Measurements from ENCODE around the gene SARNP. TPM values are rescaled to one million over a fixed set of nuclear protein-coding genes. Genes with fewer than 3 reads are reported as not detected.

Gene SARNP
- total RNA-seq, 1 donor from 2014 or later = 266 TPM

DNA sequence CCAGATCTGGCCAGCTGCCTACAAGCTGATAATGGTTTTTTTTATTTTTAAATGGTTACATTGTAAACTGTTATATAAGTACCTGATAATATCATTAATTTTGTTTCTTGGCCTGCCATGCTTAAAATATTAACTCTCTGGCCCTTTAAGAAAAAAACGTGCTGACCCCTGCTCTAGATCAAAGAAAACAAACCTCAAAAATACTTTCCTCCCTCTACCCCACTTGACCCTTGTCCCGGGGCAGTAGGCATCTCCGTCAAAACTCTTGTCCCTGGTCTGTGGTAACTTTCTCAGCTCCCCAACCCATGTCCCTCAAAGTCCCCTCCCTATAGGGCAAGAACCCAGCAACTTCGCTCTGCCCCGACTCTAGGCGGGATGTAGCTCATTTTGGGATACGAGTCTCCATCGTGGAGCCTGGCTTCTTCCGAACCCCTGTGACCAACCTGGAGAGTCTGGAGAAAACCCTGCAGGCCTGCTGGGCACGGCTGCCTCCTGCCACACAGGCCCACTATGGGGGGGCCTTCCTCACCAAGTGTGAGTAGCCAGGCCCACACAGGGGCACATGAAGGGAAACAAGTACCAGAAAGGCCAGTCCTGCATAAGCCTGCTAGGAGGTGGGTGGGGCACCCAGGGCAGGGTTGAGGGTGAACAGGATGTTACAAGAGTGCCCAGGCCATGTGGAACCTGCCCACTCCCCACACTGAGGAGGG is 93.9 kb downstream of the SARNP start:
- Histone ChIP-seq H3K9ac (no peak overlapping the region), H3K27me3 (no peaks in the 10 kb centered on the region), H3K4me1 (peaks cover 17% of the 10 kb centered on the region), H3K27ac (no peak overlapping the region), H3K4me3 (no peak overlapping the region), H4K20me1 (ENCODE audit: low read depth) (peaks cover 19% of the 10 kb centered on the region), H3K79me2 (ENCODE audit: low read depth) (peaks cover 28% of the 10 kb centered on the region), H3F3A (ENCODE audit: low read depth) (peaks cover 27% of the 10 kb centered on the region), H2AFZ (replicated peaks) (no peak overlapping the region), H3K36me3 (no peaks in the 10 kb centered on the region), H3K4me2 (no peak overlapping the region), H3K9me3 (ENCODE audit: low read depth) (no peaks in the 10 kb centered on the region)
- Mint-ChIP-seq H3K4me3 (peak overlapping the region; percentile 55), H3K36me3 (peaks cover 14% of the 10 kb centered on the region), H3K27ac (no peak overlapping the region), H3K27me3 (ENCODE audit: insufficient read depth, low read depth) (peaks cover 4% of the 10 kb centered on the region), H3K9me3 (no peaks in the 10 kb centered on the region), H3K4me1 (peaks cover 36% of the 10 kb centered on the region)
- DNase-seq (ENCODE audit: low spot score) = no peak
- TF ChIP-seq EZH2phosphoT487 (IDR thresholded peaks at IDR 0.05) (no peak), EZH2 (IDR thresholded peaks at IDR 0.05) (no peak)
- TF ChIP-seq, protein P1, sequence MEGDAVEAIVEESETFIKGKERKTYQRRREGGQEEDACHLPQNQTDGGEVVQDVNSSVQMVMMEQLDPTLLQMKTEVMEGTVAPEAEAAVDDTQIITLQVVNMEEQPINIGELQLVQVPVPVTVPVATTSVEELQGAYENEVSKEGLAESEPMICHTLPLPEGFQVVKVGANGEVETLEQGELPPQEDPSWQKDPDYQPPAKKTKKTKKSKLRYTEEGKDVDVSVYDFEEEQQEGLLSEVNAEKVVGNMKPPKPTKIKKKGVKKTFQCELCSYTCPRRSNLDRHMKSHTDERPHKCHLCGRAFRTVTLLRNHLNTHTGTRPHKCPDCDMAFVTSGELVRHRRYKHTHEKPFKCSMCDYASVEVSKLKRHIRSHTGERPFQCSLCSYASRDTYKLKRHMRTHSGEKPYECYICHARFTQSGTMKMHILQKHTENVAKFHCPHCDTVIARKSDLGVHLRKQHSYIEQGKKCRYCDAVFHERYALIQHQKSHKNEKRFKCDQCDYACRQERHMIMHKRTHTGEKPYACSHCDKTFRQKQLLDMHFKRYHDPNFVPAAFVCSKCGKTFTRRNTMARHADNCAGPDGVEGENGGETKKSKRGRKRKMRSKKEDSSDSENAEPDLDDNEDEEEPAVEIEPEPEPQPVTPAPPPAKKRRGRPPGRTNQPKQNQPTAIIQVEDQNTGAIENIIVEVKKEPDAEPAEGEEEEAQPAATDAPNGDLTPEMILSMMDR (IDR thresholded peaks at IDR 0.05) = no peak

DNA sequence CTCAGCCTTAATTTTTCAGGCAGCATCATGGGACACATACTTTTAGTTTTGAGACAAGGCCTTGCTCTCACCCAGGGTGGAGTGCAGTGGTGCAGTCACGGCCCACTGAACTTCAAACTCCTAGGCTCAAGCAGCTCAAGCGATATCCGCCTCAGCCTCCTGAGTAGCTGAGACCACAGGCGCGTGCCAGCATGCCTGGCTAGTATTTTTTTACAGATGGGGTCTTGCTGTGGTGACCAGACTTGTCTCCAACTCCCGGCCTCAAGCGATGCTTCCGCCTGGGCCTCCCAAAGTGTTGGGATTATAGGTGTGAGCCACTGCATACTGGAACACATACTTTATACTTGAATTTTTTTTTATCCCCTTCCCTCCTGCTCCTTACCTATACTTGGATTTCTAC is 94.6 kb downstream of the SARNP start:
- H3K4me3 Mint-ChIP-seq = peak overlapping the region; percentile 55
- no peak overlapping the region for H3K27ac Mint-ChIP-seq
- no peaks in the 10 kb centered on the region for H3K9me3 Mint-ChIP-seq
- H3K36me3 Mint-ChIP-seq = peaks cover 14% of the 10 kb centered on the region
- Histone ChIP-seq H3K27ac (no peak overlapping the region), H3K9ac (no peak overlapping the region), H3K4me1 (peaks cover 24% of the 10 kb centered on the region), H3K9me3 (ENCODE audit: low read depth) (no peaks in the 10 kb centered on the region), H3K36me3 (no peaks in the 10 kb centered on the region), H3K4me2 (no peak overlapping the region), H3K79me2 (ENCODE audit: low read depth) (peaks cover 24% of the 10 kb centered on the region), H3K27me3 (no peaks in the 10 kb centered on the region), H3K4me3 (no peak overlapping the region), H4K20me1 (ENCODE audit: low read depth) (peaks cover 19% of the 10 kb centered on the region), H3F3A (ENCODE audit: low read depth) (peaks cover 35% of the 10 kb centered on the region), H2AFZ (replicated peaks) (no peak overlapping the region)
- H3K4me1 Mint-ChIP-seq = peaks cover 44% of the 10 kb centered on the region
- DNase-seq (ENCODE audit: low spot score) = no peak
- H3K27me3 Mint-ChIP-seq (ENCODE audit: insufficient read depth, low read depth) = peaks cover 5% of the 10 kb centered on the region
- TF ChIP-seq EZH2 (IDR thresholded peaks at IDR 0.05) = no peak

DNA sequence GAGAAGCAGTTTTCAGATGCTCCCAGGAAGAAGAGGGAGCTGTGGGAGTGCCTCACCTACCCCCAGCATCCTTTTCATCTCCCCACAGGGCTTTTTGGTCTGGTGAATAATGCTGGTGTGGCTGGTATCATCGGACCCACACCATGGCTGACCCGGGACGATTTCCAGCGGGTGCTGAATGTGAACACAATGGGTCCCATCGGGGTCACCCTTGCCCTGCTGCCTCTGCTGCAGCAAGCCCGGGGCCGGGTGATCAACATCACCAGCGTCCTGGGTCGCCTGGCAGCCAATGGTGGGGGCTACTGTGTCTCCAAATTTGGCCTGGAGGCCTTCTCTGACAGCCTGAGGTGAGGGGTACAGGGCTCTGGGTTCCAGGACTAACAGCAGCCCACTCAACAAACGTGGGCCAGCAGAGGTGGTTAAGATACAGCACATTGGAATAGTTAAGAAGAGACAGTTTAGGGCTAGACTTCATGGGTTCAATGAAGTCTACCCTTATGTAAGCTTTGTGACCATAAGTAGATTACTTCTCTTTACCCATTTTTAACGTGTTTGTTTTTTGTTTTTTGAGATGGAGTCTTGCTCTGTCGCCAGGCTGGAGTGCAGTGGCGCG is 95.8 kb downstream of the SARNP start:
- no peak overlapping the region for H3K4me2 ChIP-seq

More for the DNA sequence above, 95.8 kb downstream of the SARNP start:
- peaks cover 9% of the 10 kb centered on the region for H3K27me3 Mint-ChIP-seq (ENCODE audit: insufficient read depth, low read depth)
- H3K9me3 ChIP-seq (ENCODE audit: low read depth) = no peaks in the 10 kb centered on the region
- peaks cover 46% of the 10 kb centered on the region for H3K4me1 Mint-ChIP-seq
- no peak overlapping the region for H3K4me3 Mint-ChIP-seq
- no peak overlapping the region for H3K27ac ChIP-seq
- no peak for DNase-seq (ENCODE audit: low spot score)
- H3K79me2 ChIP-seq (ENCODE audit: low read depth) = peaks cover 17% of the 10 kb centered on the region
- peaks cover 14% of the 10 kb centered on the region for H3K36me3 Mint-ChIP-seq
- no peak overlapping the region for H2AFZ ChIP-seq (replicated peaks)
- H3K4me1 ChIP-seq = peaks cover 27% of the 10 kb centered on the region
- H3K36me3 ChIP-seq = no peaks in the 10 kb centered on the region
- H3K27ac Mint-ChIP-seq = no peak overlapping the region
- H3K9me3 Mint-ChIP-seq = no peaks in the 10 kb centered on the region
- no peak overlapping the region for H3K9ac ChIP-seq
- H3K27me3 ChIP-seq = no peaks in the 10 kb centered on the region
- no peak for TF ChIP-seq EZH2phosphoT487 (IDR thresholded peaks at IDR 0.05)
- TF ChIP-seq, protein P1 (IDR thresholded peaks at IDR 0.05) = no peak
- peaks cover 9% of the 10 kb centered on the region for H4K20me1 ChIP-seq (ENCODE audit: low read depth)
- peaks cover 47% of the 10 kb centered on the region for H3F3A ChIP-seq (ENCODE audit: low read depth)
- H3K4me3 ChIP-seq = no peak overlapping the region
